Stimulated activated memory B cell treated with anti-CD40 and anti-IgM and Interleukin-4, amounts not matched to agents 10 μg/mL and 1 μg/mL and 100 μg/mL, for 72 hours (primary cell): ENCODE results near the gene DOCK2.
A peak's percentile ranks its signal among the peaks of the same experiment; 100 is the strongest.

Experiments
- ATAC-seq: fragments of 150-1000 bp; cut with Tn5 transposase; 2 replicates; pipeline ENCODE4 v1.10.0; 2021
- H3K27ac Mint-ChIP-seq: one replicate; pipeline ENCODE4 v1.8.0; 2022; ENCODE audit warnings: mild to moderate bottlenecking, mixed read lengths
- H3K27me3 Mint-ChIP-seq: one replicate; pipeline ENCODE4 v1.8.0; 2022; ENCODE audit warnings: mixed read lengths
- H3K36me3 Mint-ChIP-seq: one replicate; pipeline ENCODE4 v1.8.0; 2022; ENCODE audit warnings: mixed read lengths
- H3K4me1 Mint-ChIP-seq: one replicate; pipeline ENCODE4 v1.8.0; 2022; ENCODE audit warnings: mixed read lengths
- H3K4me3 Mint-ChIP-seq: one replicate; pipeline ENCODE4 v1.8.0; 2022; ENCODE audit warnings: mild to moderate bottlenecking, moderate library complexity, mixed read lengths
- H3K9me3 Mint-ChIP-seq: one replicate; pipeline ENCODE4 v1.8.0; 2022; ENCODE audit warnings: mixed read lengths

DOCK2 gene

GRCh38 chr5:169695025-169695625, 58.0 kb downstream of the DOCK2 start:
- Mint-ChIP-seq H3K36me3 (peaks cover 82% of the 10 kb centered on the region), H3K27ac (no peak overlapping the region), H3K9me3 (no peaks in the 10 kb centered on the region), H3K4me1 (no peaks in the 10 kb centered on the region), H3K4me3 (no peak overlapping the region), H3K27me3 (no peaks in the 10 kb centered on the region)
- ATAC-seq, result no peak

- Mint-ChIP-seq H3K27me3 (no peaks in the 10 kb centered on the region), H3K4me3 (no peak overlapping the region), H3K4me1 (no peaks in the 10 kb centered on the region), H3K9me3 (no peaks in the 10 kb centered on the region), H3K27ac (no peak overlapping the region), H3K36me3 (peaks cover 80% of the 10 kb centered on the region)
- no peak for ATAC-seq
These were observed 58.9 kb downstream of the DOCK2 start for GRCh38 chr5:169695919-169696490.

DNA sequence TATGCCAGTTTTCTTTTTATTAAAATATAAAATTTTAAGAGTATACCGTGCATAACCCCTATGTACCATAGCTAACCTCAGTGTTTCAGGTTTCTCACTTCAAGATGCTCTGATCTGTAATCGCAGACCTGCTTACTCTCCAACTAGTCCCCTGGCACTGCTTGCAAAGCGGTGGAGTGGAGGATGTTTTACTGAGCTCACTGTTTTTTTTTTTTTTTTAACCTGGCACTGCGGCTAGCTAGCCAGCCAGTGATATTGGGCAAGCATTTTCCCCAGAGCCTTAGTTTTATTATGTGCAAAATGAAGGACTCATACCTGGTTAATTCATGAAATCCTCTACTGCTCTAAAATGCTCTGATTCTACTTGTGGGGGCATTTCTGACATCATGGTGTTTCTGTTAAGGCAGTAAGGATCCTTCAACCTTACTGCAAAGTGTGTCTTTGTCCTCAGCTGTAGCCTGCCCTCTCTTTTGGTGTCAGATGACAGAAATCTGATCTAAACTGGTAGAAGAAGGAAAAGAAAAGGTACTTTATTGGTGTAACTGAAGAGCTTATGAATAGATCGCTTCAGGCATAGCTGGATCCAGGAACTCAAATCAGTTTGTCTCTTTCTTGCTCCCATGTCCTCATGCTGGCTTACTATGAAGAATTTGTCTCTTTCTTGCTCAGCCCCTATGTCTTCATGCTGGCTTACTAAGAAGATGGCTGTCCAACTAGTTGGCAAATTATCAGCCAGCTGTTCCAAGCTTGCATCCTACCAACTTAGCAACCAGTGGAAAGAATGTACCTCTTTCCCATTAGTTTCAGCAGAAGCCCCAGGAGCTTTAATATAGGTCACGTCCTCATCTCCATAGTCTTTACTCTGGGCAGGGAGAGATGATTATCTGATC, 59.8 kb downstream of the DOCK2 start:
- no peak for ATAC-seq
- H3K27me3 Mint-ChIP-seq, result no peaks in the 10 kb centered on the region
- peaks cover 84% of the 10 kb centered on the region for H3K36me3 Mint-ChIP-seq
- H3K4me3 Mint-ChIP-seq, result no peak overlapping the region
- peaks cover 4% of the 10 kb centered on the region for H3K4me1 Mint-ChIP-seq
- H3K9me3 Mint-ChIP-seq, result no peaks in the 10 kb centered on the region
- no peak overlapping the region for H3K27ac Mint-ChIP-seq

- no peak overlapping the region for H3K27ac Mint-ChIP-seq
- no peak overlapping the region for H3K4me3 Mint-ChIP-seq
- no peaks in the 10 kb centered on the region for H3K27me3 Mint-ChIP-seq
- H3K36me3 Mint-ChIP-seq, result peaks cover 89% of the 10 kb centered on the region
- ATAC-seq, result no peak
- H3K4me1 Mint-ChIP-seq, result peaks cover 11% of the 10 kb centered on the region
- no peaks in the 10 kb centered on the region for H3K9me3 Mint-ChIP-seq
These were observed 60.4 kb downstream of the DOCK2 start for GRCh38 chr5:169697511-169697890.

DNA sequence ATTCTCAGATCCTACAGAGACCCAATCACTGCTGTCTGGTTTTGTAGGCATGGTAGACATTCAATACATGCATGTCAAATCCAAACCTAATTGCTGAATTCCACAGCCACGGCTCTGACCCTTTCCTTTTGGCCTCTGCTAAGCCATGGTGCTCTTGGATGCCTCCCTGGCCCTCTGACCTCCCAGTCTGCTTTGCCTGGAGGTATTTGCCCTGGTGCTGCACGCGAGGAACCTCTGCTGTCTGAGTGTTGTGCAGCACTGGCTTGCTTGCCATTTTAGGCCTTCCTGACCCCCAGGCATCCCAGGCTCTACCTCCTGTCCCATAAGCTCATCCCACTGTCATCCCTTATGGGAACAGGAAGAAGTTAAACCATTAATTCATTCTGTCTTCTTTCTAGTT, 60.9 kb downstream of the DOCK2 start:
- peaks cover 89% of the 10 kb centered on the region for H3K36me3 Mint-ChIP-seq
- H3K27me3 Mint-ChIP-seq, result no peaks in the 10 kb centered on the region

DNA sequence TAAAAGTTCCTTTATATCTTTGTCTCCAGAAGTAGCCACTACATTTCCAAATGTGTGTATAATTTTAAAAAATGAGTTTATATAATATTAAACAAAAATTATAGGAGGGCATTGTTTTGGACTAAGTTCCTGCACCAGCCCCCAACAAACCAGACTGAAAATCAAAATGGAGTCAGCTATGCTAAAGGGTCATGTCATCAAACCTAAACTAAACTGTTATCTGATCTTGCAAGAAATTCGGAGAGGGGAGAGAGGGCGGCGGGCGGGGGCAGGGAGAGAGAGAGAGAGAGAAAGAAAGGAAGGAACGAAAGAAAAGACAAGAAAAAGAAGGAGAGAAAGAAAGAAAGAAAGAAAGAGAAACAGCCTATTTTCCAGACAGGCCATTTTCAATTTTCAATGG, 63.5 kb downstream of the DOCK2 start:
- ATAC-seq, result no peak
- Mint-ChIP-seq H3K27me3 (no peaks in the 10 kb centered on the region), H3K36me3 (peaks cover 79% of the 10 kb centered on the region), H3K4me3 (no peak overlapping the region), H3K4me1 (peaks cover 37% of the 10 kb centered on the region), H3K27ac (no peak overlapping the region), H3K9me3 (no peaks in the 10 kb centered on the region)

More for the DNA sequence above, 60.9 kb downstream of the DOCK2 start:
- Mint-ChIP-seq H3K4me3 (no peak overlapping the region), H3K27ac (peak overlapping the region; percentile 31), H3K9me3 (no peaks in the 10 kb centered on the region), H3K4me1 (peaks cover 15% of the 10 kb centered on the region)
- no peak for ATAC-seq

DNA sequence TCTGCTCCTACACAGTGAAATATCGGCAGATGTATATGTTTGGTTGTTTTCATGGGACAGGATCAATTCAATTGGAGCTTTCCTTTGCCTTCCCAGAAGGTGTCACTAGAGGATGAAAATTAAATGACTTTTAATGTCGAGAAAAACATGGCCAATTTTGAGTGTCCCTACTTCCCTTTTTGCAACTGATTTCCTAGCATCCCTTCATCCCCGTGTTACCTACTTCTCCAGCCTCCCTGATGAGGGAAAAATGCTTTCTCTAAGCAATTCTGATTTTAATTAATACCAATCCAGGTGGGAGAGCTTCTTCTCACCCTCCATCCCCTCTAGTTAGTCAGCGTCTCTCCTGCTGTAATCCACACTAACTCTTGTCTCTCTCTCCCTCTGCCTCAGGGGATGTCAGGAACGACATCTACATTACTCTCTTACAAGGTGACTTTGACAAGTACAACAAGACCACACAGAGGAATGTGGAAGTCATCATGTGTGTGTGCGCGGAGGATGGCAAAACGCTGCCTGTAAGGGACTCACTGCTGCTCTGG, 64.9 kb downstream of the DOCK2 start:
- Mint-ChIP-seq H3K36me3 (peaks cover 74% of the 10 kb centered on the region), H3K4me1 (peaks cover 47% of the 10 kb centered on the region), H3K27me3 (no peaks in the 10 kb centered on the region), H3K4me3 (no peak overlapping the region), H3K27ac (peak overlapping the region; percentile 78), H3K9me3 (no peaks in the 10 kb centered on the region)
- no peak for ATAC-seq

DNA sequence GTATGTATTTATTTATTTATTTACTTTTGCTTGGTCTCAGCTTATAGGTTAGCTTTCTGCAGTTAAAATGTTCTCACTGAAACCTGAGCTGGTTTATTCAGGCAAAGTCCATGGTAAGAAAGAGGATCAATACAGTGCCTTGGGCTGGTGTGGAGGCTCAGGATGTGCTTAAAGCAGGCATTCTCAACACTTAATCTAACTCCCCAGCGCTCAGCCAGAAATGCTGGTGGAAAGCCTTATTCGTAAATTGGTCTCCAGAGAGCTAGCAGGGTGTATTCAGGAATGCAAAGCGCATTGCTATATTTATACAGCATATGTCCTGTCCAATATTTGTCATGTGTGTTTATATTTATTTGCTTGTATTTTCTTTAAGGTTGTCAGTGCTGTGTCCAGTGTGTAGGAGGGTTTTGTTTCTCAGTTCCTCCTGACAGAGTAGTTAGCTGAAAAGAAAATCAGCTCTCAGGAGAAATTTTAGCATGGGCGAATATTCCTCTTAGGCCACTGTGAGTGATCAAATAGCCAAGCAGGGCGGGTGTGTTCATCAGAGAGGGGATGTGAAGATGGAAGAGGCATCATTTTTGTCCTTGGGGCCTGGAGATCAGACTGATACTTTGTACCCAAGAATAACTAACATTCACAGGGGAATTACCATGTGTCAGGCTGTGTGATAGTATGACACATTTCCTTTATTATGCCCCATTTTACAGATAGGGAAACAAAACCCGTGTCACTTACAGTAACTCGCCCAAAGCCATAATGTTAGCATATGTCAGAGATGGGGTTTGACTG, 65.8 kb downstream of the DOCK2 start:
- Mint-ChIP-seq H3K36me3 (peaks cover 73% of the 10 kb centered on the region), H3K4me1 (peaks cover 54% of the 10 kb centered on the region), H3K27me3 (no peaks in the 10 kb centered on the region), H3K4me3 (no peak overlapping the region), H3K27ac (peak overlapping the region; percentile 78), H3K9me3 (no peaks in the 10 kb centered on the region)
- ATAC-seq, result peak; percentile 83

GRCh38 chr5:169703813-169704212, 66.7 kb downstream of the DOCK2 start:
- Mint-ChIP-seq H3K27ac (peak overlapping the region; percentile 78), H3K4me1 (peaks cover 54% of the 10 kb centered on the region), H3K36me3 (peaks cover 73% of the 10 kb centered on the region), H3K27me3 (no peaks in the 10 kb centered on the region), H3K4me3 (no peak overlapping the region), H3K9me3 (no peaks in the 10 kb centered on the region)
- no peak for ATAC-seq

GRCh38 chr5:169705322-169705721, 68.2 kb downstream of the DOCK2 start:
- H3K4me3 Mint-ChIP-seq, result no peak overlapping the region
- no peaks in the 10 kb centered on the region for H3K27me3 Mint-ChIP-seq
- peaks cover 54% of the 10 kb centered on the region for H3K4me1 Mint-ChIP-seq
- H3K36me3 Mint-ChIP-seq, result peaks cover 71% of the 10 kb centered on the region
- H3K9me3 Mint-ChIP-seq, result no peaks in the 10 kb centered on the region
- H3K27ac Mint-ChIP-seq, result peak overlapping the region; percentile 66
- ATAC-seq, result no peak

- H3K36me3 Mint-ChIP-seq, result peaks cover 71% of the 10 kb centered on the region
- H3K4me1 Mint-ChIP-seq, result peaks cover 54% of the 10 kb centered on the region
- no peaks in the 10 kb centered on the region for H3K27me3 Mint-ChIP-seq
- no peak for ATAC-seq
- H3K9me3 Mint-ChIP-seq, result no peaks in the 10 kb centered on the region
- H3K4me3 Mint-ChIP-seq, result no peak overlapping the region
- peak overlapping the region; percentile 66 for H3K27ac Mint-ChIP-seq
These were observed 69.0 kb downstream of the DOCK2 start for GRCh38 chr5:169706071-169706470.

DNA sequence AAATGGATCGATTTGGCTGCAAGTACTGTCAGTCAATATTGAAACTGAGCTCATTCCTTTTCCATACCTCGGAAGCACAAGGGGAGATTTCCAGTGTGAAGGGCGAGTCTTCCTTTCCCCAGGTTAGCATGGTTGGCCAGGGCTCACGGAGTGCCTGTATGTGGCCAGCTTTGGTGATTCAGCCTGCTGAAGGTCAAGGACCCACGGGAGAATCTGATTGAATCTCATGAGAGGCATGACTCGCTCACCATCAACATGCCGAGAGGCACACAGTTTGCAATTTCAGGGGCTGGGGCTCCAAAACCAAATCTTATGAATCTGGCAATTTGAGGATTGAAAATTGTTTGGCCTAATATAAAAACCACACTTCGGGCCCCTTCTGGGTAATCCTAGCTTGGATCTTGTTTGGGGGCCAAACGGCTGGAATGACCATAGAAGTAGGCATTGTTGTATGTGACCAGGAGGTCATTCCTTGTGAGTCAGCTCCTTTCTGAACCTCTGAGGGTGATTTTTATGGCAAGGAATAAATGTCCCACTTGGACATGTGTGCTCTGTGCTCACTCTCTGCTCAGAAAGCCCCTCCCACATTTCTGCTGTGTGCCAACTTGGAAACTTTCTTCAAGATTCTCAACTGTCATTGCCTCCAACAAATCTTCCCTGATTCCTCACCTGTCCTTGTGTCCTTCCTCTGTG, 69.8 kb downstream of the DOCK2 start:
- no peak overlapping the region for H3K4me3 Mint-ChIP-seq
- no peaks in the 10 kb centered on the region for H3K27me3 Mint-ChIP-seq
- peak overlapping the region; percentile 66 for H3K27ac Mint-ChIP-seq
- H3K9me3 Mint-ChIP-seq, result no peaks in the 10 kb centered on the region
- peaks cover 50% of the 10 kb centered on the region for H3K4me1 Mint-ChIP-seq
- peaks cover 71% of the 10 kb centered on the region for H3K36me3 Mint-ChIP-seq
- ATAC-seq, result no peak

- ATAC-seq, result no peak
- H3K9me3 Mint-ChIP-seq, result no peaks in the 10 kb centered on the region
- no peak overlapping the region for H3K27ac Mint-ChIP-seq
- no peaks in the 10 kb centered on the region for H3K27me3 Mint-ChIP-seq
- H3K36me3 Mint-ChIP-seq, result peaks cover 71% of the 10 kb centered on the region
- peaks cover 42% of the 10 kb centered on the region for H3K4me1 Mint-ChIP-seq
- no peak overlapping the region for H3K4me3 Mint-ChIP-seq
These were observed 70.6 kb downstream of the DOCK2 start for GRCh38 chr5:169707686-169708085.

DNA sequence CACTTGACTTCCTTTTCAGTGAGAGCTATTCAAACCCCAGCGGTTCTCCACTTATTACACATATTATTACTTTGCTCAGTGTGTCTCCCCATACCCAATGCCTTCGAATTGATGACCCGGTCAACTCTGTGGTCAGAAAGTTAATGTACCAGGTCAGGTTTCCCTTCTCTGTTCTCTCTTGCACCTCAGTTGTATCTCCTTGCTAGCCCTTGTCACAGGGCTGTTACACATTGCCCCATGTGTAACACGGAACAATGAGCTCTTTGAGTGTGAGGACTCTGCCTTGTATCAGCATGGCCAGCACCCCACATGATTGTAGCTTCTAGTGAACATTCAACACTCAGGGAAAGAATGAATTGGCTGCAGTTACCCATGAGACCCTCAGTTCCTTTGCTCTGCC, 73.6 kb downstream of the DOCK2 start:
- Mint-ChIP-seq H3K4me3 (no peak overlapping the region), H3K27me3 (no peaks in the 10 kb centered on the region), H3K27ac (no peak overlapping the region), H3K9me3 (no peaks in the 10 kb centered on the region), H3K4me1 (peaks cover 17% of the 10 kb centered on the region), H3K36me3 (peaks cover 89% of the 10 kb centered on the region)
- no peak for ATAC-seq
